Suprapubic skin (tissue), 4 donors: Measurements from ENCODE around the gene CEP83.

ENCODE experiments used
- EP300 ChIP-seq: sonication (generic); formaldehyde crosslinking; IDR thresholded peaks from one replicate; pipeline ENCODE4 v1.6.1; 2017; ENCODE audit warnings: antibody characterized with exemption
- POLR2A ChIP-seq, 2 donors: fragments of 450-650 bp; IDR thresholded peaks; one replicate each; pipeline ENCODE4 v1.6.1; 2017; ENCODE audit warnings: antibody characterized with exemption in 2 of 2, mild to moderate bottlenecking in 2 of 2, moderate library complexity in 2 of 2
- POLR2AphosphoS5 ChIP-seq, 3 donors: sonication (generic); formaldehyde crosslinking; IDR thresholded peaks; one replicate each; pipeline ENCODE4 v1.6.1; 2017; ENCODE audit warnings: antibody characterized with exemption in 3 of 3
- TF ChIP-seq, protein P1 (sequence below), 2 donors: fragments of 200-600 bp in 1 of 2; fragments of 450-650 bp in 1 of 2; sonication (generic) in 1 of 2; IDR thresholded peaks; one replicate each; pipeline ENCODE4 v1.5.1; 2016 to 2019; ENCODE audit warnings: antibody characterized with exemption in 2 of 2, mild to moderate bottlenecking in 1 of 2, moderate library complexity in 1 of 2

- TF ChIP-seq, protein P1, sequence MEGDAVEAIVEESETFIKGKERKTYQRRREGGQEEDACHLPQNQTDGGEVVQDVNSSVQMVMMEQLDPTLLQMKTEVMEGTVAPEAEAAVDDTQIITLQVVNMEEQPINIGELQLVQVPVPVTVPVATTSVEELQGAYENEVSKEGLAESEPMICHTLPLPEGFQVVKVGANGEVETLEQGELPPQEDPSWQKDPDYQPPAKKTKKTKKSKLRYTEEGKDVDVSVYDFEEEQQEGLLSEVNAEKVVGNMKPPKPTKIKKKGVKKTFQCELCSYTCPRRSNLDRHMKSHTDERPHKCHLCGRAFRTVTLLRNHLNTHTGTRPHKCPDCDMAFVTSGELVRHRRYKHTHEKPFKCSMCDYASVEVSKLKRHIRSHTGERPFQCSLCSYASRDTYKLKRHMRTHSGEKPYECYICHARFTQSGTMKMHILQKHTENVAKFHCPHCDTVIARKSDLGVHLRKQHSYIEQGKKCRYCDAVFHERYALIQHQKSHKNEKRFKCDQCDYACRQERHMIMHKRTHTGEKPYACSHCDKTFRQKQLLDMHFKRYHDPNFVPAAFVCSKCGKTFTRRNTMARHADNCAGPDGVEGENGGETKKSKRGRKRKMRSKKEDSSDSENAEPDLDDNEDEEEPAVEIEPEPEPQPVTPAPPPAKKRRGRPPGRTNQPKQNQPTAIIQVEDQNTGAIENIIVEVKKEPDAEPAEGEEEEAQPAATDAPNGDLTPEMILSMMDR (IDR thresholded peaks at IDR 0.05): no peak
- TF ChIP-seq POLR2A (IDR thresholded peaks at IDR 0.05) (no peak), EP300 (no peak), POLR2AphosphoS5 (IDR thresholded peaks at IDR 0.05) (no peak)
Observed at GRCh38 chr12:94297096-94297699, 162.5 kb downstream of the CEP83 start.
